IMR-90 (cell line): ENCODE measurements around the gene RFTN2. TPM values are rescaled to one million over a fixed set of nuclear protein-coding genes. Genes with fewer than 3 reads are reported as not detected.

Experiments
- ATAC-seq: fragments of 200-7000 bp; cut with Tn5 transposase; 2 replicates; pipeline ENCODE4 v1.9.1; 2020; ENCODE audit warnings: low read depth, mild to moderate bottlenecking, moderate library complexity
- BruUV-seq: library from RNA; stranded (reverse); fragments of 400-500 nt; replicated peaks from 2 replicates; lab custom pipeline; 2021; lab: Mats Ljungman, UMichigan
- CTCF ChIA-PET: fragments of 300-600 bp; formaldehyde crosslinking; extraction: SDS; loops from one replicate; lab custom pipeline; 2021; ENCODE audit warnings: antibody characterized with exemption; lab: Yijun Ruan, JAX
- POLR2A ChIA-PET: fragments of 300-600 bp; sonication (Branson Sonifier 250); formaldehyde crosslinking; loops from one replicate; lab custom pipeline; 2022; ENCODE audit warnings: antibody characterized with exemption; ENCODE audit not compliant: unreplicated experiment; lab: Charles Lee
- DNase-seq: peaks from one replicate; pipeline ENCODE4 v3.0.0; 2013
- H2AFZ ChIP-seq: replicated peaks from 2 replicates; pipeline ENCODE3; 2013; ENCODE audit warnings: low read length, mild to moderate bottlenecking; ENCODE audit not compliant: poor library complexity
- H2AK5ac ChIP-seq: 2 replicates; pipeline ENCODE4 v1.6.1; 2013; ENCODE audit warnings: low read depth, low read length, inconsistent platforms
- H2AK9ac ChIP-seq: replicated peaks from 2 replicates; pipeline ENCODE3; 2013; ENCODE audit warnings: mild to moderate bottlenecking, low read depth, low read length, moderate library complexity; ENCODE audit not compliant: poor library complexity
- H2BK120ac ChIP-seq: 2 replicates; pipeline ENCODE4 v1.6.1; 2013; ENCODE audit warnings: low read depth, low read length, inconsistent platforms
- H2BK15ac ChIP-seq: 3 replicates; pipeline ENCODE4 v1.6.1; 2013; ENCODE audit warnings: low read depth, low read length, inconsistent platforms
- H2BK20ac ChIP-seq: 2 replicates; pipeline ENCODE4 v1.6.1; 2013; ENCODE audit warnings: low read depth, mild to moderate bottlenecking, inconsistent platforms, low read length, moderate library complexity
- H2BK5ac ChIP-seq: 2 replicates; pipeline ENCODE4 v1.6.1; 2013; ENCODE audit warnings: mild to moderate bottlenecking, low read depth, low read length, inconsistent platforms; ENCODE audit not compliant: poor library complexity, severe bottlenecking
- H3K14ac ChIP-seq: replicated peaks from 2 replicates; pipeline ENCODE4 v1.6.1; 2013; ENCODE audit warnings: low read depth, low read length, inconsistent platforms
- H3K18ac ChIP-seq: 2 replicates; pipeline ENCODE4 v1.6.1; 2013; ENCODE audit warnings: low read depth, low read length, control low read depth
- H3K23ac ChIP-seq: 2 replicates; pipeline ENCODE4 v1.6.1; 2013; ENCODE audit warnings: low read depth, low read length, inconsistent platforms
- H3K27ac ChIP-seq: 2 replicates; pipeline ENCODE4 v1.5.1; 2013; ENCODE audit warnings: mild to moderate bottlenecking, control low read depth, low read length; ENCODE audit not compliant: insufficient read depth
- H3K27me3 ChIP-seq: 2 replicates; pipeline ENCODE4 v1.6.1; 2013; ENCODE audit warnings: low read length; ENCODE audit not compliant: control insufficient read depth, insufficient read depth
- H3K36me3 ChIP-seq: 2 replicates; pipeline ENCODE4 v1.6.1; 2013; ENCODE audit warnings: low read length, mixed read lengths; ENCODE audit not compliant: control insufficient read depth, insufficient read depth
- H3K4ac ChIP-seq: 2 replicates; pipeline ENCODE4 v1.6.1; 2013; ENCODE audit warnings: low read depth, low read length, inconsistent platforms
- H3K4me1 ChIP-seq: 2 replicates; pipeline ENCODE4 v1.6.1; 2013; ENCODE audit warnings: low read length, mixed read lengths; ENCODE audit not compliant: control insufficient read depth, insufficient read depth
- H3K4me2 ChIP-seq: 2 replicates; pipeline ENCODE4 v1.6.1; 2013; ENCODE audit warnings: low read depth, mild to moderate bottlenecking, control low read depth, low read length, moderate library complexity
- H3K4me3 ChIP-seq: 2 replicates; pipeline ENCODE4 v1.5.1; 2013; ENCODE audit warnings: low read depth, mild to moderate bottlenecking, control low read depth, low read length, moderate library complexity; ENCODE audit not compliant: insufficient read depth
- H3K56ac ChIP-seq: 2 replicates; pipeline ENCODE4 v1.6.1; 2013; ENCODE audit warnings: low read length, inconsistent platforms; ENCODE audit not compliant: insufficient read depth; ENCODE audit errors: extremely low read depth
- H3K79me1 ChIP-seq, 2 experiments: 2 replicates each; pipeline ENCODE4 v1.6.1; 2013; ENCODE audit warnings: low read length in 2 of 2, inconsistent platforms in 1 of 2, low read depth in 1 of 2
- H3K9ac ChIP-seq: 2 replicates; pipeline ENCODE4 v1.6.1; 2013; ENCODE audit warnings: low read depth, low read length, control low read depth
- H3K9me1 ChIP-seq: 2 replicates; pipeline ENCODE4 v1.6.1; 2013; ENCODE audit warnings: low read length, inconsistent platforms; ENCODE audit not compliant: insufficient read depth
- H3K9me3 ChIP-seq: 2 replicates; pipeline ENCODE4 v1.6.1; 2013; ENCODE audit warnings: low read length; ENCODE audit not compliant: control insufficient read depth, insufficient read depth
- H4K20me1 ChIP-seq: 2 replicates; pipeline ENCODE4 v1.6.1; 2013; ENCODE audit warnings: low read length, inconsistent platforms; ENCODE audit not compliant: insufficient read depth
- H4K5ac ChIP-seq: 2 replicates; pipeline ENCODE4 v1.6.1; 2013; ENCODE audit warnings: mild to moderate bottlenecking, low read depth, low read length, control low read depth
- H4K8ac ChIP-seq, 2 experiments: 2 replicates each; pipeline ENCODE4 v1.6.1; 2013; ENCODE audit warnings: low read depth in 2 of 2, low read length in 2 of 2, control low read depth in 1 of 2, inconsistent platforms in 1 of 2
- H4K91ac ChIP-seq: 2 replicates; pipeline ENCODE4 v1.6.1; 2013; ENCODE audit warnings: low read depth, low read length, inconsistent platforms; ENCODE audit not compliant: insufficient read depth
- BHLHE40 ChIP-seq: fragments of 150-350 bp; IDR thresholded peaks from 2 replicates; pipeline ENCODE4 v1.6.1; 2016; ENCODE audit warnings: mild to moderate bottlenecking, low read depth, low read length
- CEBPB ChIP-seq: IDR thresholded peaks from 2 replicates; pipeline ENCODE4 v1.6.1; 2012; ENCODE audit warnings: low read depth, low read length, improper control_type of control experiment
- CHD1 ChIP-seq: IDR thresholded peaks from 2 replicates; pipeline ENCODE4 v1.6.1; 2012; ENCODE audit warnings: low read depth, low read length, improper control_type of control experiment
- ELK1 ChIP-seq: fragments of 150-350 bp; IDR thresholded peaks from 2 replicates; pipeline ENCODE4 v1.6.1; 2016; ENCODE audit warnings: low read depth, mild to moderate bottlenecking, low read length, moderate library complexity, borderline replicate concordance
- FOS ChIP-seq: fragments of 150-350 bp; IDR thresholded peaks from 2 replicates; pipeline ENCODE4 v1.6.1; 2016; ENCODE audit warnings: low read depth, low read length
- MAFK ChIP-seq: IDR thresholded peaks from 2 replicates; pipeline ENCODE4 v1.6.1; 2012; ENCODE audit warnings: low read depth, low read length, improper control_type of control experiment
- MAZ ChIP-seq: IDR thresholded peaks from 2 replicates; pipeline ENCODE4 v1.6.1; 2012; ENCODE audit warnings: low read depth, mild to moderate bottlenecking, low read length, improper control_type of control experiment, moderate library complexity, borderline replicate concordance
- MXI1 ChIP-seq: IDR thresholded peaks from 2 replicates; pipeline ENCODE4 v1.6.1; 2012; ENCODE audit warnings: low read depth, mild to moderate bottlenecking, low read length, moderate library complexity, borderline replicate concordance
- NFE2L2 ChIP-seq: fragments of 150-350 bp; IDR thresholded peaks from 2 replicates; pipeline ENCODE4 v1.6.1; 2016; ENCODE audit warnings: low read depth, mild to moderate bottlenecking, low read length
- POLR2A ChIP-seq: IDR thresholded peaks from 2 replicates; pipeline ENCODE4 v1.6.1; 2012; ENCODE audit warnings: mild to moderate bottlenecking, low read depth, low read length
- RAD21 ChIP-seq: IDR thresholded peaks from 2 replicates; pipeline ENCODE4 v1.6.1; 2012; ENCODE audit warnings: low read length, improper control_type of control experiment
- RCOR1 ChIP-seq: IDR thresholded peaks from 2 replicates; pipeline ENCODE4 v1.6.1; 2012; ENCODE audit warnings: mild to moderate bottlenecking, low read length, improper control_type of control experiment; ENCODE audit not compliant: insufficient replicate concordance
- RFX5 ChIP-seq: IDR thresholded peaks from 2 replicates; pipeline ENCODE4 v1.8.0; 2012; ENCODE audit warnings: low read depth, mild to moderate bottlenecking, low read length, moderate library complexity
- WGBS, 2 experiments: methylation state at CpG; one replicate each; pipeline versions ENCODE4 v1.1.5 to v1.1.7; 2013; ENCODE audit warnings: missing lambda C conversion rate in 2 of 2; ENCODE audit not compliant: insufficient read length in 1 of 2; ENCODE audit errors: extremely low coverage in 2 of 2; 5-methylcytosine and 5-hydroxymethylcytosine counted together
- dilution Hi-C: fragments of 300-500 bp; cut with HindIII; formaldehyde crosslinking; loops from one replicate; pipeline ENCODE4 v1.14.3; 2018; ENCODE audit warnings: low sequenced_read_pairs; ENCODE audit not compliant: unreplicated experiment
- in situ Hi-C: fragments of 300-500 bp; cut with MboI; formaldehyde crosslinking; loops from 3 replicates; pipeline ENCODE4 v1.14.3; 2019; ENCODE audit warnings: low sequenced_read_pairs, inconsistent platforms, mixed read lengths
- intact Hi-C: fragments of 100-400 bp; cut with micrococcal nuclease; formaldehyde crosslinking; loops from 2 replicates; pipeline ENCODE4 v1.10.0; 2022
- polyA plus RNA-seq, 3 experiments: library from polyadenylated mRNA; depleted of rRNA; stranded (reverse); fragments of >200 nt; gene quantifications; 2 replicates each; pipeline ENCODE4 v1.2.3, GENCODE V29; 2012; ENCODE audit warnings: low replicate concordance in 1 of 3
- total RNA-seq: library from RNA; depleted of rRNA; stranded (reverse); fragments of >200 nt; gene quantifications from 2 replicates; pipeline ENCODE4 v1.2.3, GENCODE V29; 2012

Gene RFTN2
- total and polyA plus RNA-seq, 2 of the 4 experiments (the other 2 are of a cell fraction), result 0.44 to 2.3 TPM

DNA sequence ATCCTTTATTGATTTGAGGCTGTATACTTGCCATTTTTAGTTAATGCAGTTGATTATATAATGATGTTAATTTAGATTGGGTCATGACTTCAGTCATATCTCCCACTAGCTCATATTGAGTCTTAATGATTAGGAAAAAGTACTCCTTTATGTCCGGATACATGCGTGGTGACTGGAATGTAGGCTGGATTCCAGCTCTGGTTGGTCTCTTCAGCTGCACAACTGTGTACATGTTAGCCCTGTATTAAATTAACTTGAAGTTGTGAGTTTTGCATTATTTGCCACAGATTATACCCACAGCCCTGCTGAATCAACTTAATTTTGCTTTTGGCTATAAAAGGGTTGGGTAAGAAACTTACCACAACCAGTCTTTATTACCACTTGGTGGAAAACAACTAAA is 137.0 kb downstream of the RFTN2 start:
- Histone ChIP-seq H3K27me3 (no peaks in the 10 kb centered on the region), H2BK5ac (peak overlapping the region; percentile 8), H3K4me3 (no peak overlapping the region), H3K14ac (no peak overlapping the region), H3K36me3 (peaks cover 25% of the 10 kb centered on the region), H2AK5ac (no peak overlapping the region), H3K18ac (no peak overlapping the region), H2BK120ac (no peak overlapping the region), H3K9me1 (no peaks in the 10 kb centered on the region), H3K27ac (no peak overlapping the region), H3K4me2 (no peak overlapping the region), H3K56ac (no peak overlapping the region), H4K5ac (no peak overlapping the region), H4K91ac (no peak overlapping the region), H2BK15ac (no peak overlapping the region), H3K4me1 (0 out of 2 replicates have a peak, but pooled peaks cover 1% of the 10 kb centered on the region), H2BK20ac (no peak overlapping the region), H2AFZ (no peak overlapping the region), H3K9me3 (no peaks in the 10 kb centered on the region), H4K20me1 (peaks cover 11% of the 10 kb centered on the region; the same call in 1 of the 2 replicates), H4K8ac (no peak overlapping the region), H3K4ac (no peak overlapping the region), H2AK9ac (no peak overlapping the region), H3K79me1 (peaks cover 6 to 39% of the 10 kb centered on the region in 2 experiments), H3K23ac (no peak overlapping the region), H3K9ac (no peak overlapping the region)
- no TSS peak for BruUV-seq
- intact Hi-C loops, result no loop called here
- peak; percentile 33 for DNase-seq
- WGBS, 2 experiments, result no CpG with 5 or more reads among the region's 2 CpGs
- ATAC-seq, result peak; percentile 37; the same call in 1 of the 2 replicates
- POLR2A ChIA-PET, result no interaction called here
- in situ Hi-C loops, result no loop called here
- no peak for TF ChIP-seq CEBPB
- TF ChIP-seq MXI1, result no peak
- no peak for TF ChIP-seq NFE2L2
- no peak for TF ChIP-seq MAFK
- TF ChIP-seq ELK1, result no peak
- no peak for TF ChIP-seq RCOR1
- TF ChIP-seq RAD21, result no peak
- no peak for TF ChIP-seq FOS
- TF ChIP-seq POLR2A, result no peak
- no peak for TF ChIP-seq BHLHE40
- no peak for TF ChIP-seq MAZ
- no peak for TF ChIP-seq RFX5
- TF ChIP-seq CHD1, result no peak
- dilution Hi-C loops, result no loop called here
- CTCF ChIA-PET, result no interaction called here
